Liver (tissue), 9 donors: ENCODE data around the gene AP5Z1. TPM values are rescaled to one million over a fixed set of nuclear protein-coding genes. Genes with fewer than 3 reads are reported as not detected.

ENCODE experiments used
- DNase-seq: peaks from one replicate; pipeline ENCODE4 v3.0.0-alpha.2; 2017; ENCODE audit warnings: low spot score
- H3K27ac ChIP-seq, 2 donors: one replicate each; pipeline ENCODE4 v1.7.0; 2013; ENCODE audit warnings: inconsistent platforms in 2 of 2, low read length in 2 of 2, control low read depth in 1 of 2, low read depth in 1 of 2, mild to moderate bottlenecking in 1 of 2
- H3K27me3 ChIP-seq, 4 donors: one replicate each; pipeline versions ENCODE4 v1.6.1 to v1.7.0; 2013; ENCODE audit warnings: low read length in 3 of 4, inconsistent platforms in 1 of 4, mild to moderate bottlenecking in 1 of 4, moderate library complexity in 1 of 4; ENCODE audit not compliant: control insufficient read depth in 4 of 4, insufficient read depth in 4 of 4
- H3K36me3 ChIP-seq, 4 donors: one replicate each; pipeline versions ENCODE4 v1.6.1 to v1.7.0; 2013; ENCODE audit warnings: low read length in 3 of 4, mild to moderate bottlenecking in 3 of 4, low read depth in 1 of 4, moderate library complexity in 1 of 4; ENCODE audit not compliant: control insufficient read depth in 4 of 4, insufficient read depth in 3 of 4
- H3K4me1 ChIP-seq, 4 donors: one replicate each; pipeline versions ENCODE4 v1.6.1 to v1.7.0; 2013; ENCODE audit warnings: low read length in 3 of 4, mild to moderate bottlenecking in 3 of 4, moderate library complexity in 1 of 4; ENCODE audit not compliant: control insufficient read depth in 4 of 4, insufficient read depth in 4 of 4
- H3K4me3 ChIP-seq, 3 donors: one replicate each; pipeline versions ENCODE4 v1.6.1 to v1.7.0; 2013; ENCODE audit warnings: low read length in 3 of 3, control low read depth in 1 of 3, low read depth in 1 of 3, mild to moderate bottlenecking in 1 of 3
- H3K9ac ChIP-seq, 2 donors: one replicate each; pipeline ENCODE4 v1.7.0; 2013; ENCODE audit warnings: low read length in 2 of 2, mild to moderate bottlenecking in 2 of 2, moderate library complexity in 2 of 2, control low read depth in 1 of 2, low read depth in 1 of 2
- H3K9me3 ChIP-seq, 4 donors: one replicate each; pipeline versions ENCODE4 v1.6.1 to v1.7.0; 2013; ENCODE audit warnings: low read length in 3 of 4; ENCODE audit not compliant: control insufficient read depth in 4 of 4
- EGR1 ChIP-seq, 2 donors: IDR thresholded peaks; 2 replicates each; pipeline ENCODE4 v1.6.1; 2016 to 2018; ENCODE audit warnings: antibody characterized with exemption in 2 of 2, low read depth in 2 of 2
- FOXA1 ChIP-seq: IDR thresholded peaks from 2 replicates; pipeline ENCODE4 v1.6.1; 2016; ENCODE audit warnings: antibody characterized with exemption
- FOXA2 ChIP-seq: IDR thresholded peaks from 2 replicates; pipeline ENCODE4 v1.6.1; 2016; ENCODE audit warnings: antibody characterized with exemption
- GABPA ChIP-seq, 2 donors: IDR thresholded peaks in 1 of 2; conservative IDR thresholded peaks in 1 of 2; 2 replicates each; pipeline ENCODE4 v1.6.1; 2016; ENCODE audit warnings: antibody characterized with exemption in 2 of 2, mild to moderate bottlenecking in 1 of 2, moderate library complexity in 1 of 2
- HNF4A ChIP-seq, 2 donors: conservative IDR thresholded peaks; 2 replicates each; pipeline ENCODE4 v1.6.1; 2016; ENCODE audit warnings: antibody characterized with exemption in 2 of 2, mild to moderate bottlenecking in 2 of 2
- HNF4G ChIP-seq: IDR thresholded peaks from 2 replicates; pipeline ENCODE4 v1.6.1; 2016; ENCODE audit warnings: antibody characterized with exemption
- JUND ChIP-seq, 2 donors: IDR thresholded peaks; 2 replicates each; pipeline ENCODE4 v1.6.1; 2016; ENCODE audit warnings: antibody characterized with exemption in 2 of 2
- NR2F2 ChIP-seq: IDR thresholded peaks from 2 replicates; pipeline ENCODE4 v1.6.1; 2016; ENCODE audit warnings: antibody characterized with exemption
- RAD21 ChIP-seq, 2 donors: IDR thresholded peaks; 2 replicates each; pipeline ENCODE4 v1.6.1; 2016; ENCODE audit warnings: antibody characterized with exemption in 2 of 2, mild to moderate bottlenecking in 2 of 2
- RXRA ChIP-seq, 2 donors: IDR thresholded peaks; 2 replicates each; pipeline ENCODE4 v1.6.1; 2017 to 2018; ENCODE audit warnings: antibody characterized with exemption in 2 of 2, mild to moderate bottlenecking in 1 of 2
- SP1 ChIP-seq: IDR thresholded peaks from 2 replicates; pipeline ENCODE4 v1.6.1; 2018; ENCODE audit warnings: antibody characterized with exemption, mild to moderate bottlenecking
- YY1 ChIP-seq: IDR thresholded peaks from 2 replicates; pipeline ENCODE4 v1.6.1; 2016; ENCODE audit warnings: antibody characterized with exemption, mild to moderate bottlenecking
- WGBS: extraction: QIAGEN DNeasy Blood & Tissue Kit; methylation state at CpG from one replicate; pipeline ENCODE4 v1.1.7; 2013; 5-methylcytosine and 5-hydroxymethylcytosine counted together
- polyA plus RNA-seq, 2 donors: library from polyadenylated mRNA; stranded (reverse) in 1 of 2; unstranded in 1 of 2; fragments of 200-250 nt in 1 of 2; fragments of >200 nt in 1 of 2; fragmentation: Nextera tagmentation in 1 of 2; extraction: Ambion mirVana in 1 of 2; gene quantifications; one replicate each; pipeline versions ENCODE4 v1.2.1 to v1.2.3, GENCODE V29; 2013 to 2015
- total RNA-seq, 2 donors: library from RNA; depleted of rRNA; stranded (reverse); fragments of >200 nt; gene quantifications; one replicate each; pipeline ENCODE4 v1.2.3, GENCODE V29; 2014
- TF ChIP-seq, protein P1 (sequence below): fragments of 150-350 bp; IDR thresholded peaks from 2 replicates; pipeline ENCODE4 v1.5.1; 2017; ENCODE audit warnings: improper control_type of control experiment, low read depth, low read length; ENCODE audit not compliant: missing input control
- TF ChIP-seq, protein P2 (sequence below): IDR thresholded peaks from 2 replicates; pipeline ENCODE4 v1.6.1; 2016; ENCODE audit warnings: antibody characterized with exemption, mild to moderate bottlenecking
- TF ChIP-seq, protein P3 (sequence below): IDR thresholded peaks from 2 replicates; pipeline ENCODE4 v1.6.1; 2016; ENCODE audit warnings: antibody characterized with exemption
- donor health status: healthy.
- donor health status: healthy.
- donor health status: healthy.
- donor health status: healthy.
- donor health status: healthy.

AP5Z1 gene
- total and polyA plus RNA-seq, 4 donors, result 10.2 to 16.0 (median 14.2) TPM

DNA sequence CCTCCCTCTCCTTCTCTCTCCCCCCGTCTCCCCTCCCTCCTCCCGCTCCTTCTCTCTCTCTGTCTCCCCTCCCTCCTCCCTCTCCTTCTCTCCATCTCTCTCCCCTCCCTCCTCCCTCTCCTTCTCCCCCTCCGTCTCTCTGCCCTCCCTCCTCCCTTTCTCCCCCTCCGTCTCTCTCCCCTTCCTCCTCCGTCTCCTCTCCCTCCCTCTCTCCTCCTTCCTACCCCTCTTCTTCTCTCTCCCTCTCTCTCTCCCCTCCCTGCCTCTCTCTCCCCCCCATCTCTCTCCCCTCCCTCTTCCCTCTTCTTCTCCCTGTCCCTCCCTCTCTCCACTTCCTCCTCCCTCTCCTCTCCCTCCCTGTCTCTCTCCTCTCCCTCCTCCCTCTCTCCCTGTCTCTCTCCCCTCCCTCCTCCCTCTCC is 32.2 kb downstream of the AP5Z1 start:
- Histone ChIP-seq H3K27ac (no peak overlapping the region), H3K36me3 (no peaks in the 10 kb centered on the region), H3K4me1 (no peaks in the 10 kb centered on the region), H3K27me3 (no peaks in the 10 kb centered on the region), H3K9me3 (no peaks in the 10 kb centered on the region), H3K9ac (no peak overlapping the region), H3K4me3 (no peak overlapping the region)
- WGBS, result 23% methylated on average over 5 of the region's 5 CpGs
- no peak for DNase-seq
- TF ChIP-seq HNF4G (no peak), JUND (IDR thresholded peaks at IDR 0.05) (no peak)
- TF ChIP-seq, protein P1, sequence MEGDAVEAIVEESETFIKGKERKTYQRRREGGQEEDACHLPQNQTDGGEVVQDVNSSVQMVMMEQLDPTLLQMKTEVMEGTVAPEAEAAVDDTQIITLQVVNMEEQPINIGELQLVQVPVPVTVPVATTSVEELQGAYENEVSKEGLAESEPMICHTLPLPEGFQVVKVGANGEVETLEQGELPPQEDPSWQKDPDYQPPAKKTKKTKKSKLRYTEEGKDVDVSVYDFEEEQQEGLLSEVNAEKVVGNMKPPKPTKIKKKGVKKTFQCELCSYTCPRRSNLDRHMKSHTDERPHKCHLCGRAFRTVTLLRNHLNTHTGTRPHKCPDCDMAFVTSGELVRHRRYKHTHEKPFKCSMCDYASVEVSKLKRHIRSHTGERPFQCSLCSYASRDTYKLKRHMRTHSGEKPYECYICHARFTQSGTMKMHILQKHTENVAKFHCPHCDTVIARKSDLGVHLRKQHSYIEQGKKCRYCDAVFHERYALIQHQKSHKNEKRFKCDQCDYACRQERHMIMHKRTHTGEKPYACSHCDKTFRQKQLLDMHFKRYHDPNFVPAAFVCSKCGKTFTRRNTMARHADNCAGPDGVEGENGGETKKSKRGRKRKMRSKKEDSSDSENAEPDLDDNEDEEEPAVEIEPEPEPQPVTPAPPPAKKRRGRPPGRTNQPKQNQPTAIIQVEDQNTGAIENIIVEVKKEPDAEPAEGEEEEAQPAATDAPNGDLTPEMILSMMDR, result no peak

DNA sequence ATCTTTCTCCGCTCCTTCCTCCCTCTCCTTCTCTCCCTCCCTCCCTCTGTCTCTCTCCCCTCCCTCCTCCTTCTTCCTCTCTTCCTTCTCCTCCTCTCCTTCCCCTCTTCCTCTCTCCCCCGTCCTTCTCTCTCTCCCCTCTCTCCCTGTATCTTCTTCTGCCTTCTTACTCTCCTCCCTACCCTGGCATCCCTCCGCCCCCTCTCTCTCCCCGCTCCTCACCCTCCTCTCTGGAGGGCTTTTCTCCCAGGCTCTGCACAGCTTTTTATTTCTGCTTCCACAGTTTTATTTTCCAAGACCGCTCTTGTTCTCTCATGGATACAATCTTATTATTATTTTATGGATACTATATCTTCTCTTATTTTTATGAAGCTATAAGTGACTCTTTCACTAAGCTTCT is 32.6 kb downstream of the AP5Z1 start:
- Histone ChIP-seq H3K27me3 (no peaks in the 10 kb centered on the region), H3K4me3 (no peak overlapping the region)
- WGBS, result 59% methylated on average over 5 of the region's 5 CpGs

DNA sequence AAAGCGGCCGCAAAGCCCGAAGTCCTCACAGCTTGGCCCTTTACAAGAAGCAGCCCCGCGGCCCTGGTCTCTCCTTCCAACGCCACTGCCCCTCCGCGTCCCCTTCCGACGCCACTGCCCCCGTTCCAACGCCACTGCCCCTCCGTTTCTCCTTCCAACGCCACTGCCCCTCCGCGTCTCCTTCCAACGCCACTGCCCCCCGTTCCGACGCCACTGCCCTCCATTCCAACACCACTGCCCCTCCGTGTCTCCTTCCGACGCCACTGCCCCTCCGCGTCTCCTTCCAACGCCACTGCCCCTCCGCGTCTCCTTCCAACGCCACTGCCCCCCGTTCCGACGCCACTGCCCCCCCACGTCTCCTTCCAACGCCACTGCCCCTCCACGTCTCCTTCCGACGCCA is 33.1 kb downstream of the AP5Z1 start:
- no peak overlapping the region for H3K27ac ChIP-seq
- no peak overlapping the region for H3K4me3 ChIP-seq
- TF ChIP-seq, protein P1, result no peak
- TF ChIP-seq EGR1 (IDR thresholded peaks at IDR 0.05; ENCODE audit: low read depth in 2 of 2), result no peak
- TF ChIP-seq, protein P2, sequence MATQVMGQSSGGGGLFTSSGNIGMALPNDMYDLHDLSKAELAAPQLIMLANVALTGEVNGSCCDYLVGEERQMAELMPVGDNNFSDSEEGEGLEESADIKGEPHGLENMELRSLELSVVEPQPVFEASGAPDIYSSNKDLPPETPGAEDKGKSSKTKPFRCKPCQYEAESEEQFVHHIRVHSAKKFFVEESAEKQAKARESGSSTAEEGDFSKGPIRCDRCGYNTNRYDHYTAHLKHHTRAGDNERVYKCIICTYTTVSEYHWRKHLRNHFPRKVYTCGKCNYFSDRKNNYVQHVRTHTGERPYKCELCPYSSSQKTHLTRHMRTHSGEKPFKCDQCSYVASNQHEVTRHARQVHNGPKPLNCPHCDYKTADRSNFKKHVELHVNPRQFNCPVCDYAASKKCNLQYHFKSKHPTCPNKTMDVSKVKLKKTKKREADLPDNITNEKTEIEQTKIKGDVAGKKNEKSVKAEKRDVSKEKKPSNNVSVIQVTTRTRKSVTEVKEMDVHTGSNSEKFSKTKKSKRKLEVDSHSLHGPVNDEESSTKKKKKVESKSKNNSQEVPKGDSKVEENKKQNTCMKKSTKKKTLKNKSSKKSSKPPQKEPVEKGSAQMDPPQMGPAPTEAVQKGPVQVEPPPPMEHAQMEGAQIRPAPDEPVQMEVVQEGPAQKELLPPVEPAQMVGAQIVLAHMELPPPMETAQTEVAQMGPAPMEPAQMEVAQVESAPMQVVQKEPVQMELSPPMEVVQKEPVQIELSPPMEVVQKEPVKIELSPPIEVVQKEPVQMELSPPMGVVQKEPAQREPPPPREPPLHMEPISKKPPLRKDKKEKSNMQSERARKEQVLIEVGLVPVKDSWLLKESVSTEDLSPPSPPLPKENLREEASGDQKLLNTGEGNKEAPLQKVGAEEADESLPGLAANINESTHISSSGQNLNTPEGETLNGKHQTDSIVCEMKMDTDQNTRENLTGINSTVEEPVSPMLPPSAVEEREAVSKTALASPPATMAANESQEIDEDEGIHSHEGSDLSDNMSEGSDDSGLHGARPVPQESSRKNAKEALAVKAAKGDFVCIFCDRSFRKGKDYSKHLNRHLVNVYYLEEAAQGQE, result no peak
- no peak for TF ChIP-seq FOXA2
- TF ChIP-seq HNF4A (conservative IDR thresholded peaks at IDR 0.05), result no peak
- TF ChIP-seq GABPA (IDR thresholded peaks at IDR 0.05 in 1 of 2, conservative IDR thresholded peaks at IDR 0.05 in 1 of 2), result no peak
- TF ChIP-seq HNF4G, result no peak
- no peak for TF ChIP-seq RAD21 (IDR thresholded peaks at IDR 0.05)
- TF ChIP-seq, protein P3, sequence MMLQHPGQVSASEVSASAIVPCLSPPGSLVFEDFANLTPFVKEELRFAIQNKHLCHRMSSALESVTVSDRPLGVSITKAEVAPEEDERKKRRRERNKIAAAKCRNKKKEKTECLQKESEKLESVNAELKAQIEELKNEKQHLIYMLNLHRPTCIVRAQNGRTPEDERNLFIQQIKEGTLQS, result no peak
- TF ChIP-seq RXRA (IDR thresholded peaks at IDR 0.05), result no peak
- no peak for TF ChIP-seq NR2F2
- H3K9ac ChIP-seq, result no peak overlapping the region
- H3K4me1 ChIP-seq, result no peaks in the 10 kb centered on the region
- no peaks in the 10 kb centered on the region for H3K36me3 ChIP-seq
- no peak for DNase-seq
- WGBS, result 83% methylated on average over 37 of the region's 37 CpGs
- H3K27me3 ChIP-seq, result no peaks in the 10 kb centered on the region
- H3K9me3 ChIP-seq, result no peaks in the 10 kb centered on the region

More for the DNA sequence above, 32.6 kb downstream of the AP5Z1 start:
- TF ChIP-seq FOXA1 (no peak), SP1 (no peak), HNF4G (no peak), YY1 (no peak)
- TF ChIP-seq, protein P1, result no peak
- Histone ChIP-seq H3K4me1 (no peaks in the 10 kb centered on the region), H3K9me3 (no peaks in the 10 kb centered on the region), H3K36me3 (no peaks in the 10 kb centered on the region), H3K27ac (no peak overlapping the region), H3K9ac (no peak overlapping the region)
- no peak for DNase-seq
